NT2/D1 (cell line): ENCODE results near the gene NECTIN1.

Experiments used
- SUZ12 ChIP-seq: IDR thresholded peaks from 2 replicates; pipeline ENCODE4 v1.6.1; 2011; ENCODE audit not compliant: insufficient read length, insufficient read depth; ENCODE audit errors: extremely low read depth
- YY1 ChIP-seq: IDR thresholded peaks from 2 replicates; pipeline ENCODE4 v1.6.1; 2011; ENCODE audit not compliant: insufficient read length, insufficient read depth
- ZNF274 ChIP-seq: IDR thresholded peaks from 2 replicates; pipeline ENCODE4 v1.6.1; 2011; ENCODE audit warnings: mild to moderate bottlenecking, low read depth, low read length

DNA sequence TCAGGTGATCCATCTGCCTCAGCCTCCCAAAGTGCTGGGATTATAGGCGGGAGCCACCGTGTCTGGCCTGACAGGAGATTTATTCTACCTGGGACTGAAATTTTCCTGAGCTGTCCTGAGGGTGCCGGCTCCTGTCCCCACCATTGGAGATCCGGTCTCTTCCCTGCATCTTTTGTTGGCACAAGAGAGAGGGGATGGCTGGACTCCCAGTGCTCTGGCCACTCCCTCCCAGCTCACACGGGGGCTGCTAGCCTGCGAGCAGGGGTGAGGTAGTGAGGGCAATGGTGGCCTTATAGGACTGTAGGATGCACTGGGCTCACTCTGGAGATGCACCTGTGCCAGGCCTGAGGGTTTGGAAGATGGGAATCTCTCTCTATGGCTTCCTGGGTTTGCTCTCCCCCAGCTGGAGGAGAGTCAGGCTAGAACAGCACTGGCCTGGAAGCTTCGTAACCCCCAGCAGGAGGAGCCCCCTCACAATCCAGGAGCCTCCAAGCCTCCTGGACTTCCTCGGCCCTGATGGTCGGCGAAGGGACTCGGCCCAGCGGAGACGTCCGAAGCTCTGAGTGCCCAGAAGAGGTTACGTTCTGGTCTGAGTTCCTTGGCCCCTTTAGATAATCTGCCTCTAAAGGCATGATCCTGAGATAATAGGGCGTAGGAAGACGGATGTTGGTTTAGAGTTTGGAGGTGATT, 106.4 kb downstream of the NECTIN1 start:
- no peak for TF ChIP-seq ZNF274
- TF ChIP-seq YY1 = no peak
- TF ChIP-seq SUZ12 = no peak
